Stimulated activated CD8-positive, alpha-beta memory T cell treated with anti-CD3 and anti-CD28 coated beads, Interleukin-7, amount 100 ng/mL, for 24 hours (primary cell): ENCODE data around the gene NUB1.
A peak's percentile ranks its signal among the peaks of the same experiment; 100 is the strongest.

Experiments
- DNase-seq: peaks from one replicate; pipeline ENCODE4 v3.0.0-alpha.2; 2020; ENCODE audit warnings: low read depth

NUB1 gene

DNA sequence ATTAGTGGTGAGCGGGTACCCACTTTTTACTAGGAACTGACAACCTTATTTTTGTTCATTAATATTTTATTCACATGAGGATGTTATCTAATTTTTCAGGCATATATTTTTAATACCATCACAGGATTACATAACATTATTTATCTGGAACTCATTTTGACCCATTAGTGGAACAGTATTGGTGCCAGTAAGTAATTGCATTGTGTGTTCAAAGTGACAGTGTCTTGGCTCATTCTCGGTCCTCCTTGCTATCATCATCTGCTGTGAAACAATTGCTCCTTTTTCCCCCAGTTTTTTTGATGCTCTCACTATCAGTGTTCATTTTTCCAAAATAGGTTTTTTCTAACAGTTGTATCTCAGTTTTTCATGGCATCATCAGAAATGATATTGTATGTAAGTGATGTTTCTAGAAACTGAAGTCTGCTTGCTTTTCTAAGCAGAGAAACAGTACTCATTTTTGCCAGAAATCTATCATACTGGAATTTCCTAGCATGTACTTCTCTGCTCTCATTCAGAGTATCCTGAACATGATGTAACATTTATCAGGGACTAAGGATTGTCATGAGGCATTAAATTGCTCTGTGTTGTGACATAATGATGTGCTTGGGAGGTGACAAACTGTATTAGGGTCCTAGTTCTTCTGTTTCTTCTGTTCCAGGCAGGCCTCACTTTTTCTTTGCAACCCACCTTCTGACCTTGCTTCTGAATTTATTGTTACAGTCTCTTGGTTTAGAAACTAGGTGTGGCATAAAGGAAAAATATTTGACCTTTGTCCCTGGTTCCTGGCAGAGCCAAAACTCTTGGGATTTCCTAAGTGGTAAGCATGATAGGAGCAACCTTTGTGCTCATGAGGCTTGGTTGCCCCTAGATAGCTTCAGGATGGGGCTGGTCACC lies 4.2 kb downstream of the NUB1 start:
- no peak for DNase-seq

DNA sequence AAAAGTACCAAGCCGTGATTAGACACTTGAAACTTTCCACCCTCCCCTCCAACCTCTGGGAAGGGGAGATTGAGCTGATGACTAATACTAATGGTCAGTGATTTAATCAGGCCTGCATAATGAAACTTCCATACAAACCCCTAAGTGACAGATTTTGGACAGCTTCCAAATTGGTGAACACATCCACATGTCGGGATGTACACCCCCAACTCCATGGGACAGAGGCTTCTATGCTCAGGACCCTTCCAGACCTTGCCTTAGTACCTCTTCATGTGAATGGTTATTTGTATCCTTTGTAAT lies 4.8 kb downstream of the NUB1 start:
- DNase-seq = no peak

DNA sequence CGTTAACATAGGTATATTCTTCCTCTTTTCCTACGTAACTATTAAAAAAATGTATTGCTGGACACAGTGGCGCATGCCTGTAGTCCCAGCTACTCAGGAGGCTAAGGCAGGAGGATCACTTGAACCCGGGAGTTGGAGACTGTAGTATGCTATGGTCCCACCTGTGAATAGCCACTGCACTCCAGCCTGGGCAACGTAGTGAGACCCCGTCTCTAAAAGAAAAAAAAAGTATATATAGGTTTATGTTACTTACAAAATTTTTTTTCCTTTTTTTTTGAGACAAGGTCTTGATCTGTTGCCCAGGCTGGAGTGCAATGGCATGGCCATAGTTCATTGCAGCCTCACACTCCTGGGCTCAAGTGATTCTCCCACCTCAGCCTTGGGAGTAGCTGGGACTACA lies 5.6 kb downstream of the NUB1 start:
- DNase-seq = no peak

DNA sequence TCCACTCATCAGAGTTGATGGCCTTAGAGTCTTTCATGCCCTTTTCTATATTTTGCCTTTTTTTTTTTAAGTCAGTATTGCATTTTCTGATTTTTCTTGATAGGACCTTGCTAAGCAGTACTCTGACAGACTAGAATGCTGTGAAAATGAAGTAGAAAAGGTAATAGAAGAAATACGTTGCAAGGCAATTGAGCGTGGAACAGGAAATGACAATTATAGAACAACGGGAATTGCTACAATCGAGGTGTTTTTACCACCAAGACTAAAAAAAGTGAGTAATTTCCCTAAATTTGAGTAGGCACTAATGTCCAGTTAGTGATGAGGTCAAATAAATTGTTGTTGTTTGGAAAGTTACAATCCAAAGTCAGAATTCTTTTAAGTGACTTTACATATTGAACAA lies 7.4 kb downstream of the NUB1 start:
- DNase-seq = no peak

DNA sequence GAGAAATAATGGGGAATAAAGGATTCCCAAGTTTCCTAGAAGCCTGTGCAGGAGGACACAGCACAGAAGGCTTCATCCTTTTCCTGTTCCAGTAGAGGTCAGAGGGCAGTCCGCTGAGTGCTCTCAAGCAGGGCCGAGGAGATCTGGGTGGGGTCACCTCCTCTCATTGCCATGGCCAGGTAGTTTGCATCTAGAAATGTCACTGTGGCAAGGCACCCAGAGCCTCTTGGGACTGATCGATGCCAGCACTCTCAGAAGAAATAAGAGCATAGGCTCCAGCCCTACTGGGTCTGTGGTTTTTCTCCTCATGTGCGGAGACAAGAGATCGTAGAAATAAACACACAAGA lies 7.9 kb downstream of the NUB1 start:
- DNase-seq = no peak

DNA sequence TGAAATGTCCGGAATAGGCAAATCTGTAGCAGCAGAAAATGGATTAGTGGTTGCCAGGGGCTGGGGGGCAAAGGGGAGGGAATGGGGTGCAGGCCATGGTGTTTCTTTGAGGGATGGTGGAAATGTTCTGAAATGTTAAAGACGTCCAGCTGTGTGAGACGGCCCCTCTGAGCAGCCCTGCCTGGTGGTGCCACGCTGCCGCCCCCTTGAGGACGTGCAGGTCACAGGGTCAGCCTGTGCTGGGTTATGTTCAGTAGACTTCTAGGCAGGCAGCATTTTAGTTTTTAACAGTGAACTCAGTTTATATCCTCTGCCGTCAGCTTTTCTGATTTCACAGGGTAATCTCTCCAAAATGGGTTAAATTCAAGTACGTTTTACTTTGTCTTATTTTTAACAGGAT lies 9.4 kb downstream of the NUB1 start:
- DNase-seq = no peak

DNA sequence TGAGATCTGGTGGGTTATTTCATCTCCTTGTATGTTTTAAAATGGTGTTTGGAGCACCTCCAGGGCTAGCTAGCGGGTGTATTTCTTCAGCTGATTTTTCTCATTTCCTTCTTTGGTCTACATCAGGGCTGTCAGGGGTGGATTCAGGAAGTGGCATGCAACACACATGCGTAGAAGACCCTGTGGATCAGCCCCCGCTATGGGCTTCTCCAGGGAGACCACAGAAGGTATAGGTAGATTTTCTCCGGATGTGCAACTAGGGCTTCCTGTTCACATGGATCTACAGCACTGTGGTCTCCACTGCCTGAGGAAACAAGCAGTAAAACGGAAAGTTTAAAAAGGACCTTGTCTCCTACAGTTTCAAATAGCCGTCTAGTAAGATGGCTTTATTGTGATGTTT lies 10.4 kb downstream of the NUB1 start:
- peak; percentile 16 for DNase-seq

DNA sequence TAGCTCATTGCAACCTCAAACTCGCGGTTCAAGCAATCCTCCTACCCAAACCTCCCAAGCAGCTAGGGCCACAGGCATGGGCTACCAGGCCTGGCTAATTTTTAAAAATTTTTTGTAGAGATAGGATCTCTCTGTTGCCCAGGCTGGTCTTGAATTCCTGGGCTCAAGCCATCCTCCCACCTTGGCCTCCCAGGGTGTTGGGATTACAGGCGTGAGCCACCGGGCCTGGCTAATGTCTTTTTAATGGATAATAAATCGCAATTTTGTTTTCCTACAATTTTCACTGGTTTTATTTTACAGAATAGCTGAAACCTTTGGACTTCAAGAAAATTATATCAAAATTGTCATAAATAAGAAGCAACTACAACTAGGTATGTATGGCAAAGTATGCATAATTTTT lies 10.9 kb downstream of the NUB1 start:
- no peak for DNase-seq

DNA sequence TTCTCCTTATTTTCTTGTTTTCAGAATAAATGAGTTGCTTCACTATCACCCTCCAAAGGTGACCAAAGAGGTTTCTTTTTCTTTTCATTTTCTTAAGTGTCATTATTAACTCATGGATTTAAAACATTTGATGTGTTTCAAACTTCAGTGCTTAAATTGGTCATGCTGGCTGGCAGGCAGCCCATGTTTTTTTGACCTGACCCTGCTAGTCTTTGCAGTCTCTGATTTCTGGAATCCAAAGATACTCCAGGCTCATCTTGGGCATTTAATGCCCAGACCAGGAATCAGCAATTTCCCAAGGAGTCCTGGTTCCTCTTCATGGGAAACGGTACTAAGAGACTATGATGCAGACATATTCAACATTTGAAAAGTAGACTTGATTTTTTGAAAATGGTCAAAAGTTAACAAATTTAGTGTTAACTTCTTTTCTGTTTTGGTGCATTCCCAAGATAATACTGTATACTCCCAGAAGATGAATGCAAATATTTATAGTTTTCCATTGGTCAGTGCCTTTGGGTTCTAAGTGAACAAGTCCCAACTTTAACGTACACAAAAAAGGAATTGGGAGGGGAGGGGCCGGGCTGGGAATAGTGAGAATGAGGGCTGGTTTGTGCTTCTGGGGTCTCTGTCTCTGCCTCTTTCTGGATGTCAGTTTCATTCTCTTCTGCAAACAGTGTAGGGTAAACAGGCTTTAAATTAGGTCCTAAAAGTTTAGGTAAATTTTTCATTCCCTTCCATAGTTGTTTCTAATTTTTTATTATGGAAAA lies 19.8 kb downstream of the NUB1 start:
- no peak for DNase-seq

DNA sequence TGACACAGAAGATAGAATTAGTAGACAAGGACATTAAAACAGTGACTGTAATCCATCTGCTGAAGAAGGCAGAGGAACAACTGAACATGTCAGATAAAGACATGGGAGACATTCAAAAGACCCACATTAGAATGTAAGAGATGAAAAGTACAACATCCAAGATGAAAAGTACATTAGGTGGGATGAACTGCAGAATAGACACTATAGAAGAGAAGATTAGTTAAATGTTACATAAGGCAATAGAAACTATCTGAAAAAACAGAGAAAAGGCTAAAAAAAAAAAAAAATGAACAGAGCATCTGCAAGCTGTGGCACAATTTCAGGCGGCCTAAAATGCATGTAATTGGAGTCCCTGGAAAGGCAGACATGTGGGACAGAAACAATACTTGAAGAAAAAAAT lies 21.6 kb downstream of the NUB1 start:
- no peak for DNase-seq

DNA sequence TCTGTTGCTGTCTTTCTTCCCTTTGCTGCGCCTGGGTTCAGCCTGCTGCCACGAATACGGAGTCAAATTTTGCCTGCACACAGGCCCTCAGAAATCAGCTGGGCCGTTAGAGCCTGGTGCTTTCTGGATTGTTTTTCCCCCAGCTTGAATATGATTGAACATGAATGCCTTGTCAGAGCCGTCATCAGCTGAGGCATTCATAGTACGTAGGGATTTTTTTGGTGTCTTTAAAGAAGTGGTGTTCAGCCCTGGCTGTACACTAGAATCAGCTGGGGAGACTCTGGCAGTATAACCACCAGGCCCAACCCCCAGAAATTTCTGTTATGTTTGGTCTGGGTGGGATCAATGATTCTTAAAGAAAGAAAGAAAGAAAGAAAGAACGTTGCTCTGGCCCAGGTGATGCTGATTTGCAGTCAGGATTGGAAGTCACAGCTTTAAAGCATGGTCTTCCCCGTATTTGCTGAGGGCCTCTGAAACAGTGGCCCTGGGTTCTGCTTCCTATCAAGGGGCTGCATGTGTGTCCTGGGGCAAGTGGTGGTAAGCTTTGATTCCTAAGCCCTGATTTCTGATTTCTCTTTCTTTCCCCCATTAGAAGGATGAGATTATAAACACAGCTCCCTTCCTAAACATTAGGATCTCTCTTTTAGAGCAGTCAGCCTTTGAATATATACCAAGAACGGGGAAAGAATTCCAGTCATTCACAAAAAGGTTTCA lies 24.7 kb downstream of the NUB1 start:
- DNase-seq = no peak

DNA sequence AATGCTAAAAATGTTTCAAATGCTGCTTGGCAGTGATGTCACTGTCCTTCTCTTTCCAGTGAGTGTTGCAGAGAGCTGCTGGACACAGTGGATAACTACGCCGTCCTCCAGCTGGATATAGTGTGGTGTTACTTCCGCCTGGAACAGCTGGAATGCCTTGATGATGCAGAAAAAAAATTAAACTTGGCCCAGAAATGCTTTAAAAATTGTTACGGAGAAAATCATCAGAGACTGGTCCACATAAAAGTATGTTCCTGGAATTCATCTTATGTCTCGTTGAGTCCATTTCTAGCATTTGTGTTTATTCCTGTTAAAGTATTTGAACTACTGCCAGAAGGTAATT lies 25.2 kb downstream of the NUB1 start:
- no peak for DNase-seq

DNA sequence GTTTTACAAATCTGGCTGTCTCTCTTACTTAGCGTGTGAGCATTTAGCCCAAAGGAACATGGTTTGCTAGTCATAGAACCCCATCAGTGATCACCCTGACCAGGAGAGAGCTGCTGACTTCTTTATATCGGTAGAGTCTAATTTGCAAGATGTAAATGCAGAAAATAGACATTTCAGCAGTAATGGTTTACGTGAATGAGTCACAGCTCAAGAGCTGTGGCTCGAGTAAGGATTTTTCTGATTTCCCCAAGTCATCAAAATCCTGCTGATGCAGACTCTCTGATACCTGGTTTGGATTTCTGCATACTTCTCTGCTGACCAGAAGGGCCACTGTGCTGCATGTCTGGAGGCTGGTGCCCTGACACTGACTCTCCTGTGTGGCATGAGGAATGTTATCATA lies 25.7 kb downstream of the NUB1 start:
- no peak for DNase-seq

DNA sequence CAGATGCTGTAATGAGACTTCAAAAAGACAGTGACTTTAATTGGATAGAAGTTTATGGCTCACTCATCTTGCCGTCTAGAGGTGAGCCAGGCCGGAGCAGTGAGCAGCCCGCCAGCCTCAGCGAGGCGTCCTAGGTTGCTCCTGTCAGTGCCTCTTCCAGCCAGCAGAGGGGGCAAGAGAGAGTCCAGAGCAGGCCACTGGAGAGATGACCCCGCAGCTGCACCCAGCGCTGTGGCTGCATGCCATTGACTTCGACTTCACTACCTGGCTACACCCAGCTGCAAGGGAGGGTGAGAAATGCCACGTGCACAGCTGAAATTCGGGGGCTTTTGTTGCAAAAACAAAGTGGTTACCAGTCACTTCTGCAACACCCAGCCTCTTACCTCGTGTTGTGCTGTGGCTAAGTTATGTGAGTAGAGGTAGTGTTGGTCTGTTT lies 26.5 kb downstream of the NUB1 start:
- DNase-seq = peak; percentile 47

DNA sequence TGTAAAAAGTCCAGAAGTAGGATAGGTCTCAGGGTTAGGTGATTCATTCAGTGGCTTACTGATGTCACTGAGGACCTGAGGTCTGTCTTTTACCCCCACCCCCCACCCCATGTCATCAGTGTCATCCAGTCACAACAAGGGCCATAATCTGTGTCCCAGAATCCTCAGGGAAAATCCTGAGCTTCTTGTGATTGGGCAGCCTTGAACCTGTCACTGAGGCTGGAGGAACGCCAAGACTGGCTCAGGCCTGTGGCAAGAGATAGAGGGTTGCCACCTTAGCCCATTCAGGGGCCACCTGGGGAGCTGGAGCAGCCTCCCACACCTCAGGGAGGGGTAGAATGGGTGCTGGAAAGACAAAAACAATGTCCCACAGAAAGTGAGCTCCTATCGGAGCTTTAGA lies 29.7 kb downstream of the NUB1 start:
- DNase-seq = no peak

DNA sequence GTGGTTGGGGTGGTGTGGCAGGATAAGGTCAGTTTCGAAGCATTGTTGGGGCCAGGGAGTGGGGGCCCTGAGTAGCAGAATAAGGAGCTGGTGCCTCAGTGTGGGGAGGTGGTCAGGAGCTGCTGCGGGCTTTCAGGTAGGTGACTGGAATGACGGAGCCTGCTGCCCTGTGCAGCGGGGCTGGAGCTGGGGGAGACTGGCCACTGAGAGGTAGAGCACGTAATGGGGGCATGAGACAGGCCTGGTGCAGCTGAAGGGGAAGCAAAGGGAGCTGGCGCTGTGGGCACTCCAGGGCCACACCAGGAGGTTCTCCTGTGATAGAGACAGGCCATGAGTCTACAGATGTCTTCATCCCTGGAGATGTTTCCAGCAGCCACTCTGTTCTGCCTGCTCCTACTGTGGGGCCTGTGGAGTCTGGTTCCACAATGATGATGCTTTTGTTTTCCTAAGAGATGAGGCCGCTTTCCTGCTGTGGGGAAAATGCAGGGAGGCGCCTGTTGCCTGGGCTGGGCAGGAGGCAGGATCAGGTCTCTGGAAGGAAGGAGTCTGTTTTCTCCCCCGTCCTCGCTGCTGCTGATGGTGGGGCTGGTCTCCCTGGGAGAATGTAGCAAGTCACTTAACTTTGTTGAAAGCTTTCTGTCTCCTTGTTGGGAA lies 31.1 kb downstream of the NUB1 start:
- DNase-seq = no peak

DNA sequence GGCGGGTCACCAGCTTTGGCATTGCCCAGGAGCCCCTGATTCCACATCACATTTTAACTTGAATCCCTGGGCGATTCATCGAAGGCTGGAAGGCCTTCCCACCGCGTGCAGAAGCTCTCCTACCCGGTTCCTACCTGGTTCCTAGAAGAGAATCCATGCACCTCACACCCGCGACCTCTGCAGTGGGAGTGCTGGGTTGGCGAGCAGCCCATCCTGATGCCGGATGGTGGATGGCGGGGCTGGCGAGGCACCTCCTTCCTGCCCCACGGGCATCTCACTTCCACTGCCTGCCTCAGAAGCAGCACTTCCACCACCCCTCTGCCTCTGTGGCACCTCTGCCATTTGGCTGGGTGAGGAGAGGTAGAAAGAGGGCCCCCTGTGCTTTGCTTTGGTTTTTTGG lies 32.0 kb downstream of the NUB1 start:
- DNase-seq = no peak

DNA sequence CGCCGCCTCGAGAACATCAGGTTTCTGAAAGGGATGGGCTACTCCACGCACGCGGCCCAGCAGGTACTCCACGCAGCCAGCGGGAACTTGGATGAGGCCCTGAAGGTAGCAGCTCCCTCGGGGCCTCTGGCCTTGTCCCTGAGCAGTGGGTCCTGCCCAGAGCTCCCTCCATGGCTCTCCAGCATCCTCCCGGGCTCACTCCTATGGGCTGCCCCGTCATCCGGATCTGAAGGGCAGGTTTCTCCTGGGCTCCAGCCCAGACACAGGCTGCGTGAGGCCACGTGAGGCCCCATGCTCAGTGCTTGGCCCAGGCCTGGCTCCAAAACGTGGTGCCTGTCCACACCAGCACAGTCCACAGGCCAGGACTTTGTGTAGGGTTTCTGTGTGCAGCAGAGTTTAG lies 32.5 kb downstream of the NUB1 start:
- no peak for DNase-seq

DNA sequence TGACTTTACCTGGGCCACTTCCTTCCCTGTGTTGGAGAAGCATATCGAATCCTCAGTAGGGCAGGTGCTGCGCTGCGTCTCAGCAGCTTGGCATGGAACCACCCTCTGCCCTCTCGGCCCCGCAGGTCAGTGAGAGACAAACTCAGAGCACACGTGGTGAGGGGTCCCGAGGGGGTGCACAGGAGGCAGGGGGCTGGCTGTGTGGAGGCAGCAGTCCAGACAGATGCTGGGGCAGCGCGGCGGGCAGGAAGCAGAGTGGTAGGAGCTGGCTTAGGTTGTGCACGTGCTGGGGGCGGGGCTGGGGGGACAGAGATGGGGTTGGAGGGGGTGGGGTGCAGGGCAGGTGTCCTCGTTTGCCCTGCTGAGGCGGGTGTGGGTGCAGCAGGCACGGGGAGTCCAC lies 33.1 kb downstream of the NUB1 start:
- DNase-seq = no peak

DNA sequence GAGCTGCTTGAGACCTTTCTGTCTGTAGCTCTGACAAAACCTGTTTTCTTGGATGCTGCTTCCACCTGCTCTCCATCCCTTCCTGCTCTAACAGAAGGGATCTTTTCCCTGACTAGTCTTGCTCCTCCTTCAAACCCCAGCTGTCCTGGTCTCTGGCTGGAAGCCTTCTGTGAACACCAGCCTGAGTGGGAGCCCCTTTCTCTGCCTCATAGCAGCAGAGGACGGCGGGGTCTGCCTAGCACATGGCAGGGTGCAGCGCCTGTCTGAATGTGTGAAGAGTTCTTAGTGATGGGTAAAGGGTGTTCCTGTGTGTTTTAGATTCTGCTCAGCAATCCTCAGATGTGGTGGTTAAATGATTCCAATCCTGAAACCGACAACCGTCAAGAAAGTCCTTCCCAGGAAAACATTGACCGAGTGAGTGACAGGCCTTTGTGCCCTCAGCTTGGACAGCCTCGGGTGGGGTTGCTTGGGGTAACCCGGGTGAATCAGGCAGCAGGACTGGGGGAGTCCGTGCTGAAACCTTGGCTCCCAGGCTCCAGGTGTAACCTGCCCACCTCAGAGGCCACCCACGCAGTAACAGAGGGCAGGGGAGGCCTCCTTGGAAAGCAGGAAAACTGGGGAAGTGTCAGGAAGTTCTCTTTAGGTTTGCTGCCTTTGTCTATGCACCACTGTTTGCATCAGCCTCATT lies 34.1 kb downstream of the NUB1 start:
- no peak for DNase-seq

DNA sequence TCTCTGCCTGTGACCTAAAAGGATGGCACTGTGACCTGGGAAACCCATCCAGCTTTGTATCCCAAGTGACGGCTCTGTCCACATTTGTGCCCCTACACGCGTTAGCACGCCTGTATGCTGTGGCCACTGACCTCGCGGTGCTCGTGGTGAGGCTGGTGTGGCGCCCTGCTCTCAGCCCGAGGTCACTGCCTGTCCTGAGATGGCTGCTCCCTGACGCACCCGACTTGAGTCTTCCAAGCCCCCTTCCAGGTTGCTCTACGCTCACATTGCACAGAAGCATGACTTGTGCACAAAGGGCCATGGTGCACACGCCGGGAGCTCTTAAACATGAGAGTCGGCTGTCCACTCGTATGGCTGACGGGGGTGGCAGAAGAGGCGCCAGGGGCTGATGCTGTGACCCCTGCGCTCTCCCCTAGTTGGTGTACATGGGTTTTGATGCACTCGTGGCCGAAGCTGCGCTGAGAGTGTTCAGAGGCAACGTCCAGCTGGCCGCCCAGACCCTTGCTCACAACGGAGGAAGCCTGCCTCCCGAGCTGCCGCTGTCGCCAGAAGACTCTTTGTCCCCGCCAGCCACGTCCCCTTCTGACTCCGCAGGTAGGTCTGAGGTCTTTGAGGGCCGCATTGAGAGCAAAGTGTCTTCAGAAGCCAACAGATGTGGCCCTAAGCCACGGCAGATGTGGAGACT lies 34.7 kb downstream of the NUB1 start:
- no peak for DNase-seq

DNA sequence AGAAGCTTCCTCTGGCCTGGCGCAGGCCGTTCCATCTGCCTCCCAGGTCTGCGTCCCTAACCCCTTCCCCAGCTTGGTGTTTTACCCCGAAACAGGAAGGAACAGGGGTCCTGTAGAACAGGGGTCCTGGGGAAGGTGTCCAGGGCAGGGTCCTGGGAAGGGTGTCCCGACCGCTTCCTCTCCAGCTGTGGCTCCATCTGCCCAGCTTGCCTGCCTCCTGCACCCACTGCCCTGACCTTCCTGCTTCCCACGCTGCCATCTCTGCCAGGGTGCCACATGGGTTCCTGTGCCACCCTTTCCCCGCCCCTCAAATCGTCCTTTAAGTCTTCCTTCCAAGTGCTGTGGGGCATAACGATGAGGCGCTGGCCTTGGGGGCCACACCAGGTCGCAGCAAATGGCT lies 35.8 kb downstream of the NUB1 start:
- DNase-seq = no peak
